HepG2 (cell line): ENCODE measurements around the gene SERPINA6. TPM values are rescaled to one million over a fixed set of nuclear protein-coding genes. Genes with fewer than 3 reads are reported as not detected.

Experiments used
- CHCHD3 ChIP-seq: sonication (generic); formaldehyde crosslinking; IDR thresholded peaks from 2 replicates; pipeline ENCODE4 v1.8.0; 2022; ENCODE audit warnings: mild to moderate bottlenecking, missing genetic modification reagents, moderate library complexity
- ELF1 ChIP-seq: sonication (generic); formaldehyde crosslinking; IDR thresholded peaks from 2 replicates; pipeline ENCODE4 v1.4.0; 2020; ENCODE audit warnings: missing genetic modification reagents
- FOXO1 ChIP-seq: sonication (generic); formaldehyde crosslinking; IDR thresholded peaks from 2 replicates; pipeline ENCODE4 v1.4.0; 2020; ENCODE audit warnings: missing genetic modification reagents
- HOXA7 ChIP-seq: sonication (generic); formaldehyde crosslinking; IDR thresholded peaks from 2 replicates; pipeline ENCODE4 v1.8.1; 2022; ENCODE audit warnings: mild to moderate bottlenecking, missing genetic modification reagents, moderate library complexity
- NFATC3 ChIP-seq: sonication (generic); formaldehyde crosslinking; IDR thresholded peaks from 2 replicates; pipeline ENCODE4 v1.5.1; 2020; ENCODE audit warnings: mild to moderate bottlenecking, missing genetic modification reagents
- PLRG1 ChIP-seq: fragments of 450-650 bp; conservative IDR thresholded peaks from 2 replicates; pipeline ENCODE4 v1.6.1; 2016
- POLR2A ChIP-seq, 2 experiments: IDR thresholded peaks; 2 replicates each; pipeline ENCODE4 v1.6.1; 2011; ENCODE audit warnings: low read depth in 2 of 2, low read length in 2 of 2, mild to moderate bottlenecking in 1 of 2, moderate library complexity in 1 of 2; ENCODE audit not compliant: insufficient read depth in 1 of 2
- POLR2AphosphoS5 ChIP-seq: IDR thresholded peaks from 2 replicates; pipeline ENCODE4 v1.6.1; 2012; ENCODE audit warnings: low read depth, low read length
- REL ChIP-seq: sonication (generic); formaldehyde crosslinking; conservative IDR thresholded peaks from 2 replicates; pipeline ENCODE4 v1.8.0; 2022; ENCODE audit warnings: mild to moderate bottlenecking, missing genetic modification reagents, moderate library complexity
- ZBTB1 ChIP-seq: sonication (generic); formaldehyde crosslinking; IDR thresholded peaks from 2 replicates; pipeline ENCODE4 v1.4.0; 2020; ENCODE audit warnings: missing genetic modification reagents, borderline replicate concordance
- ZNF326 ChIP-seq: sonication (generic); formaldehyde crosslinking; IDR thresholded peaks from 2 replicates; pipeline ENCODE4 v1.4.0; 2020; ENCODE audit warnings: missing genetic modification reagents, borderline replicate concordance
- ZNF44 ChIP-seq: sonication (generic); formaldehyde crosslinking; IDR thresholded peaks from 2 replicates; pipeline ENCODE4 v1.5.1; 2020; ENCODE audit warnings: mild to moderate bottlenecking, missing genetic modification reagents
- ZNF530 ChIP-seq: sonication (generic); formaldehyde crosslinking; IDR thresholded peaks from 2 replicates; pipeline ENCODE4 v1.5.0; 2020; ENCODE audit warnings: low read depth, mild to moderate bottlenecking, missing genetic modification reagents
- ZNF589 ChIP-seq: sonication (generic); formaldehyde crosslinking; conservative IDR thresholded peaks from 2 replicates; pipeline ENCODE4 v1.8.0; 2022; ENCODE audit warnings: mild to moderate bottlenecking, moderate library complexity, missing genetic modification reagents
- ZNF7 ChIP-seq: IDR thresholded peaks from 2 replicates; pipeline ENCODE4 v1.6.1; 2016; ENCODE audit warnings: missing biosample characterization, missing genetic modification reagents
- ZNF713 ChIP-seq: sonication (generic); formaldehyde crosslinking; IDR thresholded peaks from 2 replicates; pipeline ENCODE4 v1.4.0; 2020; ENCODE audit warnings: mild to moderate bottlenecking, missing genetic modification reagents
- polyA plus RNA-seq, 8 experiments: library from polyadenylated mRNA; depleted of rRNA in 3 of 8; stranded (reverse) in 7 of 8; unstranded in 1 of 8; fragments of >200 nt; fragmentation: Illumina TruSeq in 4 of 8; extraction: Trizol in 4 of 8; gene quantifications; 2 replicates each; pipeline versions ENCODE4 v1.2.1 to v1.2.3, GENCODE V29; 2011 to 2016; ENCODE audit warnings: low read depth in 4 of 8, missing spikeins in 1 of 8, mixed read lengths in 1 of 8; ENCODE audit not compliant: insufficient read depth in 1 of 8
- total RNA-seq, 5 experiments: library from RNA; depleted of rRNA; stranded (reverse); fragments of >200 nt; fragmentation: Illumina TruSeq; extraction: Trizol; gene quantifications; 2 replicates each; pipeline ENCODE4 v1.2.3, GENCODE V29; 2016; ENCODE audit warnings: low read depth in 1 of 5
- TF ChIP-seq, protein P1 (sequence below): sonication (generic); formaldehyde crosslinking; IDR thresholded peaks from 2 replicates; pipeline ENCODE4 v1.4.0; 2020; ENCODE audit warnings: mild to moderate bottlenecking, missing genetic modification reagents
- TF ChIP-seq, protein P2 (sequence below): sonication (generic); formaldehyde crosslinking; IDR thresholded peaks from 2 replicates; pipeline ENCODE4 v1.4.0; 2020; ENCODE audit warnings: missing genetic modification reagents; ENCODE audit errors: not compliant biosample characterization
- TF ChIP-seq, protein P3 (sequence below): sonication (generic); formaldehyde crosslinking; IDR thresholded peaks from 2 replicates; pipeline ENCODE4 v1.8.0; 2023; ENCODE audit warnings: mild to moderate bottlenecking, missing genetic modification reagents
- TF ChIP-seq, protein P4 (sequence below): sonication (generic); formaldehyde crosslinking; IDR thresholded peaks from 2 replicates; pipeline ENCODE4 v1.5.1; 2020; ENCODE audit warnings: missing genetic modification reagents, mild to moderate bottlenecking, borderline replicate concordance
- TF ChIP-seq, protein P5 (sequence below): sonication (generic); formaldehyde crosslinking; IDR thresholded peaks from 2 replicates; pipeline ENCODE4 v1.4.0; 2020; ENCODE audit warnings: missing genetic modification reagents
- TF ChIP-seq, protein P6 (sequence below): IDR thresholded peaks from 2 replicates; pipeline ENCODE4 v1.6.1; 2016

SERPINA6 gene
- total and polyA plus RNA-seq, 2 of the 13 experiments (the other 11 are each of a cell fraction or from before 2014, with no cell fraction given) = 260 to 333 TPM

DNA sequence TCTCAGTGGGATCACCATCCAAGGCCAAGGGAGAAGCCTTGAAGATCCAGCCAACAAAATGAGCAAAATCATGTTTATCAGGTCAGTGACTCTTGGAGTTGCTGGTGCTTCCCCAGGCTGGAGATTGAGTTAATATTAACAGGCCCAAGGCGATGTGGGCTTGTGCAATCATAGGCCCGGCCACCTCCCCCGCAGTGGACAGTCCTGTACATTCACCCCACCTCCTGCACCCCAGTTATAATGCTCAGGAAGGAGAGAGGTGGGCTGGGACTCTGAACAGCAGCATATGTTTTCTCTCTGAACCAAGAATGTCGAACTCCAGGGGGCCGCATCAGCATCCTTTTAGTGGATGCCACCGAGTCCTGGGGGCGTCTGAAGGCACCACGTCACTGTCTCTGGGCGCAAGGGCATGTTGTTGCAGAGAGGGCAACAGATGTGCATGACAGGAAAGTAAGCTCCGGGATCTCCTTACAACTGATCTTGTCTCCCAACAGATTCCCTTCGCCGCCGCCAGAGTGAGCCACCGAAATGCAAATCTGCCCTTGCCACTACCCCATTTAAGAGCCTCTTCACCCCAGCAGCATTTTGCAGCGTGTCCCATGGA lies 32.2 kb upstream of the SERPINA6 start (continued):
- TF ChIP-seq POLR2A (IDR thresholded peaks at IDR 0.05; ENCODE audit: insufficient read depth in 1 of 2, low read depth in 2 of 2, low read length in 2 of 2) = peak in 1 of 2 experiments; percentile 34; a peak in 1 of 4 replicates
- TF ChIP-seq, protein P1, sequence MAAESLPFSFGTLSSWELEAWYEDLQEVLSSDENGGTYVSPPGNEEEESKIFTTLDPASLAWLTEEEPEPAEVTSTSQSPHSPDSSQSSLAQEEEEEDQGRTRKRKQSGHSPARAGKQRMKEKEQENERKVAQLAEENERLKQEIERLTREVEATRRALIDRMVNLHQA = no peak
- TF ChIP-seq FOXO1 (CRISPR knock-in tag) = peak; percentile 58; the same call in 1 of the 2 replicates
- no peak; the same call in 1 of the 2 replicates for TF ChIP-seq ZNF713 (CRISPR knock-in tag)
- TF ChIP-seq POLR2AphosphoS5 = peak; percentile 29; the same call in 1 of the 2 replicates
- no peak for TF ChIP-seq NFATC3 (CRISPR knock-in tag)
- TF ChIP-seq, protein P2, sequence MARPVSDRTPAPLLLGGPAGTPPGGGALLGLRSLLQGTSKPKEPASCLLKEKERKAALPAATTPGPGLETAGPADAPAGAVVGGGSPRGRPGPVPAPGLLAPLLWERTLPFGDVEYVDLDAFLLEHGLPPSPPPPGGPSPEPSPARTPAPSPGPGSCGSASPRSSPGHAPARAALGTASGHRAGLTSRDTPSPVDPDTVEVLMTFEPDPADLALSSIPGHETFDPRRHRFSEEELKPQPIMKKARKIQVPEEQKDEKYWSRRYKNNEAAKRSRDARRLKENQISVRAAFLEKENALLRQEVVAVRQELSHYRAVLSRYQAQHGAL (CRISPR knock-in tag) = no peak
- no peak for TF ChIP-seq ZNF44 (CRISPR knock-in tag)
- no peak for TF ChIP-seq ZNF326
- TF ChIP-seq REL (CRISPR knock-in tag) = 0 out of 2 replicates have a peak, but pooled peaks have one; percentile 35
- TF ChIP-seq ZBTB1 (CRISPR knock-in tag) = no peak
- no peak for TF ChIP-seq PLRG1
- TF ChIP-seq, protein P3, sequence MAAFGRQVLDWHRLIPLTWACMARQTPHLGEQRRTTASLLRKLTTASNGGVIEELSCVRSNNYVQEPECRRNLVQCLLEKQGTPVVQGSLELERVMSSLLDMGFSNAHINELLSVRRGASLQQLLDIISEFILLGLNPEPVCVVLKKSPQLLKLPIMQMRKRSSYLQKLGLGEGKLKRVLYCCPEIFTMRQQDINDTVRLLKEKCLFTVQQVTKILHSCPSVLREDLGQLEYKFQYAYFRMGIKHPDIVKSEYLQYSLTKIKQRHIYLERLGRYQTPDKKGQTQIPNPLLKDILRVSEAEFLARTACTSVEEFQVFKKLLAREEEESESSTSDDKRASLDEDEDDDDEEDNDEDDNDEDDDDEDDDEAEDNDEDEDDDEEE = no peak
- TF ChIP-seq, protein P4, sequence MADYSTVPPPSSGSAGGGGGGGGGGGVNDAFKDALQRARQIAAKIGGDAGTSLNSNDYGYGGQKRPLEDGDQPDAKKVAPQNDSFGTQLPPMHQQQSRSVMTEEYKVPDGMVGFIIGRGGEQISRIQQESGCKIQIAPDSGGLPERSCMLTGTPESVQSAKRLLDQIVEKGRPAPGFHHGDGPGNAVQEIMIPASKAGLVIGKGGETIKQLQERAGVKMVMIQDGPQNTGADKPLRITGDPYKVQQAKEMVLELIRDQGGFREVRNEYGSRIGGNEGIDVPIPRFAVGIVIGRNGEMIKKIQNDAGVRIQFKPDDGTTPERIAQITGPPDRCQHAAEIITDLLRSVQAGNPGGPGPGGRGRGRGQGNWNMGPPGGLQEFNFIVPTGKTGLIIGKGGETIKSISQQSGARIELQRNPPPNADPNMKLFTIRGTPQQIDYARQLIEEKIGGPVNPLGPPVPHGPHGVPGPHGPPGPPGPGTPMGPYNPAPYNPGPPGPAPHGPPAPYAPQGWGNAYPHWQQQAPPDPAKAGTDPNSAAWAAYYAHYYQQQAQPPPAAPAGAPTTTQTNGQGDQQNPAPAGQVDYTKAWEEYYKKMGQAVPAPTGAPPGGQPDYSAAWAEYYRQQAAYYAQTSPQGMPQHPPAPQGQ (CRISPR knock-in tag) = no peak
- TF ChIP-seq, protein P5, sequence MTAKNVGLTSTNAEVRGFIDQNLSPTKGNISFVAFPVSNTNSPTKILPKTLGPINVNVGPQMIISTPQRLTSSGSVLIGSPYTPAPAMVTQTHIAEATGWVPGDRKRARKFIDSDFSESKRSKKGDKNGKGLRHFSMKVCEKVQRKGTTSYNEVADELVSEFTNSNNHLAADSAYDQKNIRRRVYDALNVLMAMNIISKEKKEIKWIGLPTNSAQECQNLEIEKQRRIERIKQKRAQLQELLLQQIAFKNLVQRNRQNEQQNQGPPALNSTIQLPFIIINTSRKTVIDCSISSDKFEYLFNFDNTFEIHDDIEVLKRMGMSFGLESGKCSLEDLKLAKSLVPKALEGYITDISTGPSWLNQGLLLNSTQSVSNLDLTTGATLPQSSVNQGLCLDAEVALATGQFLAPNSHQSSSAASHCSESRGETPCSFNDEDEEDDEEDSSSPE (CRISPR knock-in tag) = no peak
- no peak for TF ChIP-seq HOXA7
- no peak for TF ChIP-seq ELF1
- 0 out of 2 replicates have a peak, but pooled peaks have one; percentile 20 for TF ChIP-seq ZNF589 (CRISPR knock-in tag)
- no peak for TF ChIP-seq ZNF7 (CRISPR knock-in tag)
- TF ChIP-seq, protein P6, sequence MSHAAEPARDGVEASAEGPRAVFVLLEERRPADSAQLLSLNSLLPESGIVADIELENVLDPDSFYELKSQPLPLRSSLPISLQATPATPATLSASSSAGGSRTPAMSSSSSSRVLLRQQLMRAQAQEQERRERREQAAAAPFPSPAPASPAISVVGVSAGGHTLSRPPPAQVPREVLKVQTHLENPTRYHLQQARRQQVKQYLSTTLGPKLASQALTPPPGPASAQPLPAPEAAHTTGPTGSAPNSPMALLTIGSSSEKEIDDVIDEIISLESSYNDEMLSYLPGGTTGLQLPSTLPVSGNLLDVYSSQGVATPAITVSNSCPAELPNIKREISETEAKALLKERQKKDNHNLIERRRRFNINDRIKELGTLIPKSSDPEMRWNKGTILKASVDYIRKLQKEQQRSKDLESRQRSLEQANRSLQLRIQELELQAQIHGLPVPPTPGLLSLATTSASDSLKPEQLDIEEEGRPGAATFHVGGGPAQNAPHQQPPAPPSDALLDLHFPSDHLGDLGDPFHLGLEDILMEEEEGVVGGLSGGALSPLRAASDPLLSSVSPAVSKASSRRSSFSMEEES = no peak
- no peak for TF ChIP-seq CHCHD3 (CRISPR knock-in tag)
- no peak for TF ChIP-seq ZNF530 (CRISPR knock-in tag)
